ENCODE data around the gene MYLK.

GRCh38 chr3:123632161-123632655, 251.9 kb downstream of the MYLK start:
- TF ChIP-seq, protein P1, sequence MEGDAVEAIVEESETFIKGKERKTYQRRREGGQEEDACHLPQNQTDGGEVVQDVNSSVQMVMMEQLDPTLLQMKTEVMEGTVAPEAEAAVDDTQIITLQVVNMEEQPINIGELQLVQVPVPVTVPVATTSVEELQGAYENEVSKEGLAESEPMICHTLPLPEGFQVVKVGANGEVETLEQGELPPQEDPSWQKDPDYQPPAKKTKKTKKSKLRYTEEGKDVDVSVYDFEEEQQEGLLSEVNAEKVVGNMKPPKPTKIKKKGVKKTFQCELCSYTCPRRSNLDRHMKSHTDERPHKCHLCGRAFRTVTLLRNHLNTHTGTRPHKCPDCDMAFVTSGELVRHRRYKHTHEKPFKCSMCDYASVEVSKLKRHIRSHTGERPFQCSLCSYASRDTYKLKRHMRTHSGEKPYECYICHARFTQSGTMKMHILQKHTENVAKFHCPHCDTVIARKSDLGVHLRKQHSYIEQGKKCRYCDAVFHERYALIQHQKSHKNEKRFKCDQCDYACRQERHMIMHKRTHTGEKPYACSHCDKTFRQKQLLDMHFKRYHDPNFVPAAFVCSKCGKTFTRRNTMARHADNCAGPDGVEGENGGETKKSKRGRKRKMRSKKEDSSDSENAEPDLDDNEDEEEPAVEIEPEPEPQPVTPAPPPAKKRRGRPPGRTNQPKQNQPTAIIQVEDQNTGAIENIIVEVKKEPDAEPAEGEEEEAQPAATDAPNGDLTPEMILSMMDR (IDR thresholded peaks at IDR 0.05): no peak
- no peak for TF ChIP-seq EZH2 (IDR thresholded peaks at IDR 0.05; ENCODE audit: borderline replicate concordance, insufficient read depth, low read depth, low read length, poor library complexity, severe bottlenecking)

Measured in B cell (primary cell).